Stimulated activated CD4-positive, alpha-beta T cell treated with anti-CD3 and anti-CD28 coated beads, Interleukin-15, amount 100 ng/mL, for 24 hours (primary cell): Measurements from ENCODE around the gene ZFY.

ENCODE experiments used
- DNase-seq: peaks from one replicate; pipeline ENCODE4 v3.0.0-alpha.2; 2020

The ZFY gene

DNA sequence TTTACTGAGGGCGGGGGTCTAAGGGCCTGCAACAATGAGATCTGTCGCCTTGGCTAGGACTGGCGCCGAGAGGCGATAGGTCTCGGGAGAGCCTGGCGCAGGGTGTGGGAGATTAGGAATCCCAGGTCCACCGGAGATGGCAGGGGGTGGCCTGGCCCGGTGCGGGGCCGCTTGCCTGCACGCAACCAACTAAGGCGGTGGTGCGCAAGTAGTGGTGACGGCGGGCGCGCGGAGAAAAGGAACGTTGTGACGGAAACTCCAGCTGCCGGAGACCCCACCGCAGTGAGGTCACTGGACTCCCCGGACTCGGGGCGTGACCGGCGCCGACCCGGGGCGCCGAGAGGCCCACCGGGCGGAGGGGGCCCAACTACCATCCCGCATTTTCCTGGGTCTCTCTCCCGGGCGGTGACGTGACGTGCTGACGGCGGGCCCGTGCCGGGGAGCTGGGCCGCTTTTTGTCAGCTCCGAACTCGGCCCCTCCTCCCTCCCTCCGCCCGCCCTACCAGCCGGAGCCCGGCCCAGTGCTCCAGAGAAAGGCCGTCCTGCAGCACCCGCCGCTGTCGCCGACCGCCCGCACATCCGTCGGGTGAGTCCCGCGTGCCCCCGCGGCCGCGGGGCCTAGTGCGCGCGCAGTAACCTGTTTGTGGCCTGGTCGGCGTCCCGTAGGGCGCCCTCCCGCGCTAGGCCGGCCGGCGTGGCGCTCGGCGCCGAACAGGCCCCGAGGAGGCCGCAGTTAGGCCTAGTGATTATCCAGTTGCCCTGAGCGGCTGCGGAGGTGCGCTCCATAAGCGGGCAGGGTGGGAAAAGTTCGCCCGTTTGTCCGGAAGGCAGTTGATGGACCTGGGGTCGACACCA is at the start of gene ZFY:
ZFY (plus strand) TSS at position 521 of the 855 bp plus-strand sequence. CDS start 18,556 bp downstream, outside the sequence.
- DNase-seq: peak; percentile 72

DNA sequence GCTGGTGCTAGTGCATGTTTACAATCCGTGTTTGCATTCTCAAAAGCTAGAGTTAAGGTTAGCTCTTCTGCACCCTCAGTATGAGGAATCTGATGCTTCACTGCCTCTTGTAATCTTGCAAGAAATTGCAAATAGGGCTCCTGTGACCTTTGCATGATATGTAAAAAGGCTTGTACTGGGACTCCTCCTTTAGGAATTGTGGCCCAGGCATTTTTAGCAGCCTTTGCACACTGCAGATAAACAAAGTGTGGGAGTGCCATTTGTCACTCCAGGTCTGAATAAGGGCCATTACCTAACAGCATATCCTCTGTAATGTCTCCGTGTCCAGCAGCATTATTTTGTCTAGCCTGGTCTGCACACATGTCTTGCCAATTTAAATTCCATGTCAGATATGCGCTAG is 49.3 kb upstream of the ZFY start:
- DNase-seq: no peak

DNA sequence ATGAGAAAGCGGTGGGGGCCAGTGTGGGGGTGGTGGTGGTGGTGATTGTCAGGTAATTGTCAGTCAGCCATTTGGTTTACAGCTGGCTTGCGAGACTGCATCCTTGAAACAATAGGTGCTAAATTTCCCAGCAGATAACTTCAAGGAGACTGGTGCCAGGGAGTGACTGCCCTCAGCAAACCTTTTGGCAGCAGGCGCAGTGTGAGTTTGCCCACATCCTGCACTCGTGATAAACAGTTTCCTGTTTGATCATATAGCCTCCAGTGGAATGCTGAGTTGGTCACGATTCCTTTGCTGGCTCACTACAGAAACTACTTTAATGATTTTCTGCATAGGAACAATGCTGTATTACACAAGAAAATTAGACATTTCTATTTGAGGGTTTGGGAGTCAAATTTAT is 47.8 kb upstream of the ZFY start:
- peak; percentile 35 for DNase-seq

DNA sequence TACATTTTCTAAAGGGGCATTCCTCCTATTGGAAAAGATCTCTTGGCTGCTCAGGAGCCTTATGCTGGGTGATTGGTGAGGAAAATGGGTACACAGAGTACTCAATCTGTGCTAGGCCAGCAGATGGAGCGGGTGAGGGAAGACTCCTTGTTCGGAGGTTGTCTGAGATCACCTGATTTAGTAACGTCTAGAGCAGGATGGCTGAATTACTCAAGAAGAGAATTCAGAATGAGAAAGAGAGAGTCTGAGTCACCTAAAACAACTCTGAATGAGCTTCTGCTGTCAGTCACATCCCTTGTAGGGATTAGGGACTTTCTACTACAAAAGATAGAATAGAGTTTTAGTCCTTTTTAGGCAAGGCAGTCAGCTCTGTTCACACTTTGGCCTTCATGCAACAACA is 47.2 kb upstream of the ZFY start:
- peak; percentile 33 for DNase-seq

DNA sequence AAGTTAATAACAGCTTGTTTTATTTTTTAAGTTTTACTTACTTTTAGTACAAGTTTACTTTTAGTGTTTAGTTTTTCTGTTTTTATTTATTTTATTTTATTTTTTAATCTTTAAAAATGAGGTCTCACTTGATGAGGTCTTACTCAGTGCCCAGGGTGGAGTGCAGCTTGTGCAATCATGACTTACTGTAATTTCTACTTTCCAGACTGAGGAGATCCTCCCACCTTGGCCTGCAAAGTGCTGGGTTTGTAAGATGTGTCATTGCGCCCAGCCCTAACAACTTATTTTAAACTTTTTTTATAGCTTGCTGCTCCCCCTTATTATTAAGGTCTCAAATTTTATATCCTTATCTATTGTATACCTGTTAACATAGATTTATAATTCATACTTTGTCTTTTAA is 41.7 kb upstream of the ZFY start:
- DNase-seq: no peak

DNA sequence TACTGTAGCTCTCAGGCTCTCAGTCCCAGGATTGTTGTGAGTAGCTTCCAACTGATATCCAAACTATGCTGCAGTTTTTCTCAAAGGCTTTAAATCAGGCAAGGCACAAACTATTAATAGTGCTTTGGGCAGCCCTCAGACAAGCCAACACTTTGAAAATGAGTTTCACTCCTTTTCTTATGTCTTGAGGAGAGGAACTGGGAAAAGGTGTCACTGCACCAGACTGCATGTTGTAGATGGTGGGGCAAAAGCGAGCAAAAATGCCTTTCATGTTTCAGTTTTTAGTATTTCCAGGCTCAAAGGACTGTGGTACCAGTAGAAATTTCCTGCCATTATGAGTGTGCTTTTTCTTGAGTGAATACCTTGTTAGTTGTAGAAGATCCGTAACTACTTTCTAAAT is 39.1 kb upstream of the ZFY start:
- DNase-seq: no peak

DNA sequence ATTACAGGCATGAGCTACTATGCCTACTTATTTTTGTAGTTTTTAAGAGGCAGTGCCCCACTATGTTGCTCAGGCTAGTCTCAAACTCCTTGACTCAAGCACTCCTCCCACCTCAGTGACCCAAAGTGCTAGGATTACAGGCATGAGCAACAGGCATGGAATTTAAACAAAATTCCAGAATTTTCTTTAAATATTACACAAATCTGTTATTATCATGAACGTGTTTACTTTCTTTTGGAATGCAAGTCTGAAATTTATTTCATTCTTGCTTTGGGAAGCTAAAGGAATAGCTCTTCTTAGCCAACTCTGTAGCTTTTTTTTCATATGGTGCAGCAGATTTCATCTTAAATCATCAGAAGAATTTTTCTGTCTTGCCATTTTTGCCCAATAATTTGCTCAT is 27.8 kb upstream of the ZFY start:
- DNase-seq: no peak

DNA sequence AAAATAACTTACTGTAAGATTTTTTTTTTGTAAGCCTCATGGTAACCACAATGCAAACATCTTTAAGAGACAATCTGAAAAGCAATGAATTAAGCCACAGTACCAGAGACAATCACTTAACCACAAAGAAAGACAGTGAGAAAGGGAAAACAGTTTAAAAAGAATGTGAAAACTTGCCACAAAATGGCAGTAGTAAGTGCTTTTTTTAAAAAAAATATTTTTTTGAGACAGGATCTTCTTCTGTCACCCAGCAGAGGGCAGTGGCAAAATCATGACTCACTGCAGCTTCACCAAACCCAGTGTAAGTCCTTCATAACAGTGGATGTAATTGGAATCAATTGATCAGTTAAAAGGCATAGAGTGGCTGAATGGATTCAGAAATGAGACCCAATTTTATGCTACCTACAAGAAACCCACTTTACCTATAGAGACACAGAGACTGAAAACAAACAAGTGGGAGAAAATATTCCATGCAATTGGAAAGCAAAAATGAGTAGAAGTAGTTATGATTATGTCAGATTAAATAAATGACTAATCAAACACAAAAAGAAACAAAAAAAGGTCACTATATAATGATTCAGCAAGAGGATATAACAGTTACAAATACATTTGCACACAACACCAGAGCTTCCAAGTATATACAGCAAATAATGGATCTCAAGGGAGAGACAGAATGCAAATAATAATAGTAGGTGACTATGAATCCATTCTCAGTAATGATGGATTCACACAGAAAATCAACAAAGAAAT is 21.9 kb upstream of the ZFY start:
- DNase-seq: peak; percentile 46

DNA sequence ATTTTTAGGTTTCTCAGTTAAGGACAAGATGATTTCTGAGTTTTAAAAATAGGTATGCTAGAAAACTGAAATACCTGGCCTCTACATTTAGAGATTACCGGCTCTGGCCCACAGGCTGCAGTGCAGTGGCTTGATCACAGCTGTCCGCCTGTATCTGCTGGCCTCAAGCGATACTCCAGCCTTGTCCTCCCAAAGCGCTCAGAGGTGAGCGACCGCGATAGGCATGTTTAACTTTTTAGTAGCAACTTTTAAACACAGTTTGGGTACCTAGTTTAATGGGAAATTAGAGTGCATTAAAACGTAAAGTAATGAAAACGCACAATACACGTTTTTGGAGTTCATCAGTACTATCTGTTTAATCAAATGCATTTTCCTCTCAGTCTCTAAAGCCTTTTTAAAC is 1.1 kb upstream of the ZFY start:
- DNase-seq: no peak

DNA sequence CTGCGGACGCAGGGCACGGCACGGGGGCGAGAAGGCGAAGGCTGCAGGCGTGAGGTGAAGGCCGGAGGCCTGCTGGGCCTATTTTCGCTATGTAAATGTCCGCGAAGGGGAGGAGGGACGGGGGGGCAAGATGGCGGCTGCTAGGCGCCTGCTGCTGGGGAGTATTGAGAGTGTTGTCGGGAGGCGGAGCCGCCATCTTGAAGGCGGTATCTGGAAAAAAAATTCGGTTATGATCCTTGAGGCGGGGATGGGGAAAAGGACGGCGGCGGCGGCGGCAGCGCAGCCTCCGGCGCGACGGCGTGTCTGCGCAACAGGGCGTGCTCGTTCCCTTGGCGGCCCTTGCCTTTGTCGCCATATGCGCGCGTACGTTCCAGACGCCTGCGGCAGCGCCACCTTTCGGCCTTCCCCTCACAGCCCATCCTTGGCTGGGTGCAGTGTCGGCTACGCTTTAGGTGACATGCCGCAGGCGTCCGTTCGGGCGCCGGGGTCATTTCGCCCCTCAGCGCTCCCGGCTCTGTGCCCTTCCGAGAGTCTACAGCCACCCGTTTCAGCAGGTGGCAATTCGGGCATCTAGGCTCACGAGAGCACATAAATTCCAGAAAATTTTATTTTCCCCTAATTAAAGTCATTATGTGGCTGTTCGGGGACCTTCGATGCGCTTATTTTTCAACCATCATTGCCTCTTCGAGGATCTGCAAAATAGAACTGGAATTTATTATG is 695 bp downstream of the ZFY start:
- DNase-seq: peak; percentile 88

DNA sequence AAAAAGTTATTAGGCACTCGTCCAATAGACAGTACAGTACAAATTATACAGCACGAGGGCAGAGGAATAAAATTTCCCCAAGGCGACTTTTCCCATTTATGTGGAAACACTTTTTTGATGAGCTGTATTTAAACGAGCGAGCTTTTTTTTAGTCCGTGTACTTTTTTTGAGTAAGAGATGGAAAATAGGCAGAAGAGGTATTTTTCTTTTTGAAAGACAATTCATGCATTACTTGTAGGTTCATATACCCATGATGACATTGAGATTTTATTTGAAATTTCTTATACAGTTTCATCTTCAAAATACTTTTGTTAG is 1.2 kb downstream of the ZFY start:
- no peak for DNase-seq

DNA sequence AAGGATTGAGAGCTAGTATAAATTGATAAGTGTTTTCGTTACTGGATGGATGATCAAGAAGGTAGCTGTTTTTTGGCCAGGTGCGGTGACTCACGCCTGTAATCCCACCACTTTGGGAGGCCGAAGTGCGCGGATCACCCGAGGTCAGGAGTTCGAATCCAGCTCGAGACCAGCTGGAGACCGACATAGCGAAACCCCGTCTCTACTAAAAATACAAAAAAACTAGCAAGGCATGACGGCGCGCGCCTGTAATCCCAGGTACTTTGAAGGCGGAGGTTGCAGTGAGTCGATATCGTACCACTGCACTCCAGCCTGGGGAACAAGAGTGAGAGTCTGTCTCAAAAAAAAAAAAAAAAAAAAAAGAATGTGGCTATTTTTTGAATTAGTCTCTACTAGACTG is 2.0 kb downstream of the ZFY start:
- peak; percentile 15 for DNase-seq

DNA sequence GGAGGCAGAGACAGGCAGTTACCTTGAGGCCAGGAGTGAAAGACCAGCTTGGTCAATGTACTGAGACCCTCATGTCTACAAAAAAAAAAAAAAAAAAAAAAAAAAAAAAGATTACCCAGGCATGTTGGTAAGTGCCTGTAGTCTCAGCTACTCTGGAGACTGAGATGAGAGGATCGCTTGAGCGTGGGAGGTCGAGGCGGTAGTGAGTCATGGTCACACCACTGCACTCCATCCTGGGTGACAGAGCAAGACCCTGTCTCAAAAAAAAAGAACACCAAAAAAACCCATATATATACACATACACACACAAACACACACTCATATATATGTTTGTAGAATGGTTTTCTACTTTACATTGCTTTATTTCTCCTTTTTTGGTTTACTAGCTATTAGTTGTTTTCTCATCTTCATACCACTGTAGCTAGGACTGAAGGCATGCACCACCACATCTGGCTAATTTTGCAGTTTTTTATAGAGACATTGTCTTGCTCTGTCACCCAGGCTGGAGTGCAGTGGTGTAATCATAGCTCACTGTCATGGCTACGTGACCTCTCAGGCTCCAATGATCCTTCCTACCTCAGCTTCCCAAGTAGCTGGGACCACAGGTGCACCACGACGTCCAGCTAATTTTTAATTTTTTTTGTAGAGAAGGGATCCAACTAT is 14.5 kb downstream of the ZFY start:
- peak; percentile 51 for DNase-seq

DNA sequence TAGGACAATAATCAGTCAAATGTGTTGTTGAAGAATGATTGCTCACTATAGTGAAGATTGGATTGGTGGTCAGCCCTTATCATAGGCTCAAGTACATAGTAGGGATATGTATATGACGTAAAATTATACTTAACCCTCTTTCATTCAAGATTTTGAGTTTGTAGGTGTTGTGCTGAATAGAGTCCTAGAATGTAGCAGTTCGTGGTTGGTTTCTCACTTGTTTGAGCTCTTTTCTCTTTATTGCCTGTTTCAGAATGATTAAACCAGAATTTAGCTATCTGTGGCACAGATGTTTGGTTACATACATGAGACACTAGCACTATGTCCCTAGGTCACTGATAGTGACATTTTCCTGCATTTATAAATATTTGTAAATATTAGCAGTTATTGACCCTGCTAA is 15.5 kb downstream of the ZFY start:
- no peak for DNase-seq

DNA sequence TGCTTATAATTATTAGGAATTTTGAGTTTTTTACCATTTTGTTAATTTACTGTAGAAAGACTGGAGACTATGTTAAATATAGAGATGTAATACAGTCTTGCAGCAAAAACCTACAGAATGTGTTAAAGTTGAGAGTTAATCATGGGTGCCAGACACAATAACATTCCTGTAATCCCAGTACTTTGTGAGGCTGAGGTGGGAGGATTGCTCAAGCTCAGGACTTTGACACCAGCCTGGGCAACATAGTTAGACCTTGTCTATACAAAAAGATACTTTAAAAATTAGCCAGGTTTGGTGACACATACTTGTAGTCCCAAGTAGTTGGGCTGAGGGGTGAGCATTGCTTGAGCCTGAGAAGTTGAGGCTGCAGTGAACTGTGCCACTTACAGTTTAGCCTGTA is 17.7 kb downstream of the ZFY start:
- DNase-seq: no peak

DNA sequence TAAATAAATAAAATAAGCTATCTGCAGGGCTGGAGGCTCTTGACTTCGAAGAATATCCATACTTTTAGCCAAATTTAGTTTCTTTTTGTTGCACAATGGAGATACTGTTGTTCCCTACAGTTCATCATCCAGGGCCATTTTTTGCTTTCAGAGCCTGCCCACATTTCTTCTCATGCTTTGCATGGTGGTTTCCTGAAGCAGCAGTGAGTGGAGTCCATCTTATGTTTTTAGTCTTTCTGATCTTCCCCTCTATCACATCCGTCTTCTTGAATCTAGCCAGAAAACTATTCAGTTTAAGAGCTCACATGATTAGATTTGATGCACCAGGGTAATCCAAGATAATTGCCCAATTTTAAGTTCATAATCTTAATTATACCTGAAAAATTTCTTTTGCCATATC is 19.6 kb downstream of the ZFY start:
- no peak for DNase-seq

DNA sequence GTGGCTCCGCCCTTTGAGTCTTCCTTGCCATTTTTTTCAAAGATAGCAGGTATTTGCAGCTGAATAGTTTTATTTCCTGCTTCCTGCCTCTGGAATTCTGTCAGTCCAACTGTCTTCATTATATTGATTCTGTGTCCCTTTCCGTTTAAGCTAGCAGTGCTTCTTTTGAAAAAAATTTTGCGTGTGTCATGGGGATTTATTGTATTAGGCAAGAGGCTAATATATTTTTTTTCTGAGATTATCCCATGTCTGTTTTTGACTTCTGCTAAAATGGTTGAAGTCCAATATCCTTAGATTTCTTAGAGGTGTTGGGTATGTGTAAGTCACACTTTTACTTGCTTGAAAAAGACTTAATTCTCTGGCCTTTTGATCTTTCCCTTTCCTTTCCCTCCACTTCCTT is 20.4 kb downstream of the ZFY start:
- no peak for DNase-seq

DNA sequence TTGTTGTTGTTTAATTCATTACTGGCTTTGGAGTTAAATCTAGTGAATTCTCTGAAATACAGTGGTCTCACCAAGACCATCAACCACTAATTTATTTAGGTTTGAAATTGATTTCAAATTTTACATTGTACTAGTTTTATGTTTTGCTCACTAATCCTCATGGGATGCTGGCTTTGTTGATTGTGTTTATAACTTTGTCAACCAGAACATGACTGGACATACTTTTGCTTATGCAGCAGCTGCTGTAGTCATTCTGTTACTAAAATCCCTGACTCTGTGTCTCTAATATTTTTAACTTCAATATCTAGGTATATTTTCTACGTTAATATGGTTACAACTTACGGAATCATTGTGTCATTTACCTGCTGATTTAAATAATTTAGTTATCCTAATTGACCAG is 26.9 kb downstream of the ZFY start:
- no peak for DNase-seq

DNA sequence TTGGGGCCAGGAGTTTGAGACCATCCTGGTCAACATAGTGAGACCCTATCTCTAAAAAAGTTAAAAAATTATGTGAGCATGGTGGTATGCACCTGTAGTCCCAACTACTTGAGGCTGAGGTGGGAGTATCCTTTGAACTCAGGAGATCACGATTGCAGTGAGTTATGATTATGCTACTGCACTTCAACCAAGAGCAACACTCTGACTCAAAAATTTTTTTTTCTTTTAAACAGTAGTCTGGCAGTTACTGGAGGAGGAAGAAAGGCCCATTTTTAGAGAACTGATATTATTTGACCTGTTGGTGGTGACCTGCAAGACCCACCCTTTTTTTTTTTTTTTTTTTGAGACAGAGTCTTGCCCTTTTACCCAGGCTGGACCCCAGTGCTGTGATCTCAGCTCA is 29.6 kb downstream of the ZFY start:
- DNase-seq: no peak

DNA sequence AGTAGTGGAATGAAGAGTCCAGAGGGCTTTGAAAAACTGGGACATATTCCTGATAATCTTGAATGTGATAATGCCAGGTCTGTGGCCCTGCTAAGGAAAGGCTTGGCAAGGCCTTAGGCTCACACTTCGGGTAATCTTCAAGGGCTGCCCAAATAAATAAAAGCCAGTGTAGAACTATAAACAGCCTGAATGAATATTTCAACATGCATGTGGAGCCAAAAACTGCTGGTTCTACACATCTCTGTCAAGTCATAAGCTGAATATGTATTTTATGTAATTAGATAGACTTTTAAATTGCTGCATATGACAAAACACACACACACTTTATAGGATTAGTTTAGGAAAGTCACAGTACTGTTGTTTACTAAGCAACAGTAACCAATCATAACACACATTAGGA is 30.4 kb downstream of the ZFY start:
- DNase-seq: no peak

DNA sequence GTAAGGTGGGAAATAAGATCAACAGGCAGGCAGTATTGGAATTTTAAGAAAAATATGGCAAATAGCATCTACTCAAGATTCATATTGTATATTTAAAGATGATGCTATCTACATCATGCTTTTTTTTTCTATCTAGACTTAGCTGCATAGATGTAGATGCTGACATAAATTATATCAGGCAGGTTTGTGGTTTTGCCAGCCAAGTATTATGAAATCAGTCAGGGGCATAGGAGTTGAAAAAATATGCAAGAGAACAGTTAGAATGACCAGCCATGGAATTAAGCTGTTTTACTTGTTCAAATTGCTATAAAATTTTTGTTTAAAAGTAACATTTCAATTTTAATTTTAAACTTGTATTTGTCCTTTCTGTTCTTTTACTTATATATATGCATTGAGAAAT is 34.4 kb downstream of the ZFY start:
- no peak for DNase-seq

DNA sequence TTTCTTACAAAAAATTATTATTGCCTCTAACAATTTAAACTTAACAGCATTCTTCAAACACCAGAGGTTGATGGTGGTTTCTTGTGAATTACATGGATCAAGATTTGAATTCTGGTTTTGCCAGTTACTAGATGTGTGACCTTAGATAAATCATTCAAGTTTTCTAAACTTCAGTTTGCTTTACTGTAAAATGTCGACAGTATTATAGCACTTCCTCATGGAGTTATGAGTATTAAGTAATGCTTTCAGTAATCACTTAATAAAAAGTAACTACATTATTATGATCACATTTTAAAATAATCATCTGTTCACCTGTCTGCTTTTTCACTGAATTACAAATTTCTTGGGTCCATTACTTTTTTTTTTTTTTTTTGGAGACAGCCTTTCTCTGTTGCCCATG is 37.5 kb downstream of the ZFY start:
- DNase-seq: no peak

DNA sequence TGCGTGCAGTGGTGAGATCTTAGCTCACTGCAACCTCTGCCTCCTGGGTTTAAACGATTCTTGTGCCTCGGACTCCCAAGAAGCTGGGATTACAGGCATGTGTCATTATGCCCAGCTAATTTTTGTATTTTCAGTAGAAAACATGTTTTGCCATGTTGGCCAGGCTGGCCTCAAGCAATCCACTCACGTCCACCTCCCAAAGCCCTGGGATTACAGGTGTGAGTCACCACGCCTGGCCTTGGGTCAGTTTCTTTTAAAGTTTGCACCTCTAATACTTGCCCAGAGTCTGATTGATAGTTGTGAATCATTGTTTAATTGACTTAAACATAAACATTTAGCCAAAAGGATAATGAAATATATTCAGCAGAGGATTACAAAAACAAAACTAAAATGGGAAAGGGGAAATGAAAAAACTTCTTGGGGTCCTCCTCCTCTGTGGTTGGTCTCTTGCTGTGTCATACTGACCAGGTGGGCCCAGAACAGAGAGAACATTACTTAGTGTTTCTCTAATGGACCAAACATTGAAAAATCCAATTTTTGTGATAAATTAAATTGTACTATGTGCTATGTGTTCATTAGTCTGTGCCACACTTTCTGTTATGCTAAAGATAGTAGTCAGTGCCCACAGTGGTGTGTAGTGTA is 38.0 kb downstream of the ZFY start:
- no peak for DNase-seq
